DOHH2 (cell line): Measurements from ENCODE around the gene TDRD6.

Source experiments
- EZH2phosphoT487 ChIP-seq: fragments of 200-600 bp; sonication (generic); IDR thresholded peaks from 2 replicates; pipeline ENCODE4 v1.6.1; 2017; ENCODE audit warnings: borderline replicate concordance, mild to moderate bottlenecking, antibody characterized with exemption, low read length, moderate library complexity, mixed read lengths
- TF ChIP-seq, protein P1 (sequence below): fragments of 200-600 bp; sonication (generic); IDR thresholded peaks from one replicate; pipeline ENCODE4 v1.5.1; 2014; ENCODE audit warnings: antibody characterized with exemption, mild to moderate bottlenecking, low read depth, low read length; ENCODE audit not compliant: poor library complexity, severe bottlenecking

DNA sequence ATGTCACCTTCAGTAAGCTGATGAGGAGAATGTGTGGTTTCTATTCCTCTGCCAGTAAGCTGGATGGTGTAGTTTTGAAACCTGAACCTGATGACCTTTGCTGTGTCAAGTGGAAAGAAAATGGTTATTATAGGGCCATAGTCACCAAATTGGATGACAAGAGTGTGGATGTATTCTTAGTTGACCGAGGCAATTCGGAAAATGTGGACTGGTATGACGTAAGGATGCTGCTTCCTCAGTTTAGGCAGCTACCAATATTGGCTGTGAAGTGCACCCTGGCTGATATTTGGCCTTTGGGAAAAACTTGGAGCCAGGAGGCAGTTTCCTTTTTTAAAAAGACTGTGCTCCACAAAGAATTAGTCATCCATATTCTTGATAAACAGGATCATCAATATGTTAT, 2.0 kb downstream of the TDRD6 start:
- TF ChIP-seq, protein P1, sequence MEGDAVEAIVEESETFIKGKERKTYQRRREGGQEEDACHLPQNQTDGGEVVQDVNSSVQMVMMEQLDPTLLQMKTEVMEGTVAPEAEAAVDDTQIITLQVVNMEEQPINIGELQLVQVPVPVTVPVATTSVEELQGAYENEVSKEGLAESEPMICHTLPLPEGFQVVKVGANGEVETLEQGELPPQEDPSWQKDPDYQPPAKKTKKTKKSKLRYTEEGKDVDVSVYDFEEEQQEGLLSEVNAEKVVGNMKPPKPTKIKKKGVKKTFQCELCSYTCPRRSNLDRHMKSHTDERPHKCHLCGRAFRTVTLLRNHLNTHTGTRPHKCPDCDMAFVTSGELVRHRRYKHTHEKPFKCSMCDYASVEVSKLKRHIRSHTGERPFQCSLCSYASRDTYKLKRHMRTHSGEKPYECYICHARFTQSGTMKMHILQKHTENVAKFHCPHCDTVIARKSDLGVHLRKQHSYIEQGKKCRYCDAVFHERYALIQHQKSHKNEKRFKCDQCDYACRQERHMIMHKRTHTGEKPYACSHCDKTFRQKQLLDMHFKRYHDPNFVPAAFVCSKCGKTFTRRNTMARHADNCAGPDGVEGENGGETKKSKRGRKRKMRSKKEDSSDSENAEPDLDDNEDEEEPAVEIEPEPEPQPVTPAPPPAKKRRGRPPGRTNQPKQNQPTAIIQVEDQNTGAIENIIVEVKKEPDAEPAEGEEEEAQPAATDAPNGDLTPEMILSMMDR, result no peak
- no peak for TF ChIP-seq EZH2phosphoT487
